ENCODE results near the gene BCL2L2.

DNA sequence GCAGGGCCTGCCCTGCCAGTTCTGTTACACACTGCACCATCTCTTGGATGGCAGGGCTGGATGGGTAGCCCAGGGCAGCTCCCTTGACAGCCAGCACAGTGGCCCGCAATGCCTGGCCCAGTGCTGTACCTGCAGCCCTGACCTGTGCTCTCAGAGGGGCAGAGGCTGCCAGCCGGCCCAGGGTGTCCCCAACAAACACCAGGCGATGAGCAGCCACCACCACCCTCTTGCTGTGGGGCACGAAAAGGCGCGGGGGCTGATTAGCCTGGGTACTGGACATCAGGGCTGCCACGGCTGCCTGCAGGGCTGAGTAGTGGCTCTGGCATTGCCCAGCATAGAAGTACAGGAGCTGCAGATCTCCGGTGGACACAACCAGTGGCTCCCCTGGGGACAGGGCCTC is 50.6 kb downstream of the BCL2L2 start:
- TF ChIP-seq POLR2A (IDR thresholded peaks at IDR 0.05; ENCODE audit: low read depth) = no peak
- no peak for TF ChIP-seq EP300 (IDR thresholded peaks at IDR 0.05)
